Stomach (tissue), 4 donors: ENCODE results near the gene CD38.

Experiments used
- POLR2A ChIP-seq, 4 donors: fragments of 450-650 bp; IDR thresholded peaks; one replicate each; pipeline ENCODE4 v1.6.1; 2016; ENCODE audit warnings: antibody characterized with exemption in 4 of 4, control low read depth in 2 of 4, mild to moderate bottlenecking in 1 of 4, moderate library complexity in 1 of 4
- TF ChIP-seq, protein P1 (sequence below), 7 experiments: fragments of 450-650 bp in 4 of 7; fragments of 200-600 bp in 3 of 7; sonication (generic) in 3 of 7; IDR thresholded peaks; one replicate each; pipeline ENCODE4 v1.5.1; 2016 to 2019; ENCODE audit warnings: antibody characterized with exemption in 7 of 7, control low read depth in 2 of 7, mild to moderate bottlenecking in 1 of 7

GRCh38 chr4:15778289-15779241 is at the start of gene CD38:
- TF ChIP-seq, protein P1, sequence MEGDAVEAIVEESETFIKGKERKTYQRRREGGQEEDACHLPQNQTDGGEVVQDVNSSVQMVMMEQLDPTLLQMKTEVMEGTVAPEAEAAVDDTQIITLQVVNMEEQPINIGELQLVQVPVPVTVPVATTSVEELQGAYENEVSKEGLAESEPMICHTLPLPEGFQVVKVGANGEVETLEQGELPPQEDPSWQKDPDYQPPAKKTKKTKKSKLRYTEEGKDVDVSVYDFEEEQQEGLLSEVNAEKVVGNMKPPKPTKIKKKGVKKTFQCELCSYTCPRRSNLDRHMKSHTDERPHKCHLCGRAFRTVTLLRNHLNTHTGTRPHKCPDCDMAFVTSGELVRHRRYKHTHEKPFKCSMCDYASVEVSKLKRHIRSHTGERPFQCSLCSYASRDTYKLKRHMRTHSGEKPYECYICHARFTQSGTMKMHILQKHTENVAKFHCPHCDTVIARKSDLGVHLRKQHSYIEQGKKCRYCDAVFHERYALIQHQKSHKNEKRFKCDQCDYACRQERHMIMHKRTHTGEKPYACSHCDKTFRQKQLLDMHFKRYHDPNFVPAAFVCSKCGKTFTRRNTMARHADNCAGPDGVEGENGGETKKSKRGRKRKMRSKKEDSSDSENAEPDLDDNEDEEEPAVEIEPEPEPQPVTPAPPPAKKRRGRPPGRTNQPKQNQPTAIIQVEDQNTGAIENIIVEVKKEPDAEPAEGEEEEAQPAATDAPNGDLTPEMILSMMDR (IDR thresholded peaks at IDR 0.05) = no peak
- no peak for TF ChIP-seq POLR2A (IDR thresholded peaks at IDR 0.05)
